ENCODE results near the gene DIMT1. TPM values are rescaled to one million over a fixed set of nuclear protein-coding genes. Genes with fewer than 3 reads are reported as not detected.

The DIMT1 gene
- total and polyA plus RNA-seq, 2 of the 8 experiments (the other 6 are each of a cell fraction or from before 2014, with no cell fraction given) = 19.3 to 42.1 TPM

DNA sequence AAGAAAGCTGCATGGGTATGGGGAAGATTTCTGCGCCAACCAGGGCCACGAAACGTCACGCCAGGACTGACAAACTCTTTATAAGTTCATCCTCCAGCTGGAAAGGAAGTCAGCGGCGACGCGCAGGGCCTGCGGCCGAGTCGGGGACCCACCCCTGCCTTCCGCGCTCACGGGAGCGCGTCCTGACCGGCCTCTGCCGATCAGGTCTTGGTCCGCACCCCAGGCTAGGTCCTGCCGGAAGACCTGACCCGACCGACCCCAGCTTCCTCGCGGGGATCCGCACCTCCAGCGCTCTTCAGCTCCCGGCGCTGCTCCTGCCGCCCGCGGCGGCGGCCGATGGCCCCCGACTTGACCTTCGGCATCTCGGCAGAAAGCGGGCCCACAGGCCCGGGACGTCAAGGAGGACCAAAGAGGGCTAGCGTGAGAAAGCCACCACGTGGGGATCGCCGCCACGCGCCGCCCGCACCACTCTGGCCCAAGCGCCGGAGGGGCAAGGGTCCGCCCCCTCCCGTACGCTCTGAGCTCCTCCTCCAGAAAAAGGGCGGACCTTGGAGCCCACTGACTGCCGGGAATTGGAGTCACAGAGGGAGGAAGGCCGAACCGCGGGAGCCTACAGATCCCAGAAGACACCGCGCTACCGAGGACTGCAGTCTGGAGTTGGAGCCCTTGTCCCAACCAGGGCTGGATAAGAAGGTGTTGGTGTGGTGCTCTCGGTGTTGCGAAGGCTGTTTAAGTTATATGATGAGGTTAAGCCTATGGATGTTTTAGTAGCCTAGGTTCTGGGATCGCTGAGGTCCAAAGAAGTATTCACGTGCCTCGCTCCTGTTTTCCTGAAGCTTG lies at the start of gene DIMT1 (continued):
- TF ChIP-seq CHD7 (IDR thresholded peaks at IDR 0.05; ENCODE audit: insufficient replicate concordance, low read length) (no peak), SP1 (IDR thresholded peaks at IDR 0.05; ENCODE audit: low read depth, low read length) (peak; percentile 52; the same call in 1 of the 2 replicates), SIN3A (conservative IDR thresholded peaks at IDR 0.05 in 1 of 2, IDR thresholded peaks at IDR 0.05 in 1 of 2; ENCODE audit: low read depth in 1 of 2, low read length in 2 of 2) (peak in 1 of 2 experiments; percentile 41; a peak in 2 of 4 replicates), RAD21 (IDR thresholded peaks at IDR 0.05 in 1 of 2, conservative IDR thresholded peaks at IDR 0.05 in 1 of 2; ENCODE audit: low read depth in 2 of 2, low read length in 2 of 2) (no peak), FOSL1 (IDR thresholded peaks at IDR 0.05; ENCODE audit: insufficient read depth, low read depth, low read length) (no peak), EZH2 (IDR thresholded peaks at IDR 0.05; ENCODE audit: low read depth, low read length, severe bottlenecking) (no peak)
- TF ChIP-seq, protein P1, sequence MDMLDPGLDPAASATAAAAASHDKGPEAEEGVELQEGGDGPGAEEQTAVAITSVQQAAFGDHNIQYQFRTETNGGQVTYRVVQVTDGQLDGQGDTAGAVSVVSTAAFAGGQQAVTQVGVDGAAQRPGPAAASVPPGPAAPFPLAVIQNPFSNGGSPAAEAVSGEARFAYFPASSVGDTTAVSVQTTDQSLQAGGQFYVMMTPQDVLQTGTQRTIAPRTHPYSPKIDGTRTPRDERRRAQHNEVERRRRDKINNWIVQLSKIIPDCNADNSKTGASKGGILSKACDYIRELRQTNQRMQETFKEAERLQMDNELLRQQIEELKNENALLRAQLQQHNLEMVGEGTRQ (IDR thresholded peaks at IDR 0.05; ENCODE audit: low read length) = peak; percentile 45; the same call in 1 of the 2 replicates
